Astrocyte of the hippocampus (primary cell): Measurements from ENCODE around the gene CRX.
A peak's percentile ranks its signal among the peaks of the same experiment; 100 is the strongest.
"Not testable (repeated sequence)": the region's sequence is repeated elsewhere in the genome, so short reads cannot be mapped to it uniquely, and the experiment has no call there.

ENCODE experiments used
- DNase-seq: peaks from one replicate; pipeline ENCODE4 v3.0.0; 2011; ENCODE audit warnings: low read depth, low spot score

CRX gene

DNA sequence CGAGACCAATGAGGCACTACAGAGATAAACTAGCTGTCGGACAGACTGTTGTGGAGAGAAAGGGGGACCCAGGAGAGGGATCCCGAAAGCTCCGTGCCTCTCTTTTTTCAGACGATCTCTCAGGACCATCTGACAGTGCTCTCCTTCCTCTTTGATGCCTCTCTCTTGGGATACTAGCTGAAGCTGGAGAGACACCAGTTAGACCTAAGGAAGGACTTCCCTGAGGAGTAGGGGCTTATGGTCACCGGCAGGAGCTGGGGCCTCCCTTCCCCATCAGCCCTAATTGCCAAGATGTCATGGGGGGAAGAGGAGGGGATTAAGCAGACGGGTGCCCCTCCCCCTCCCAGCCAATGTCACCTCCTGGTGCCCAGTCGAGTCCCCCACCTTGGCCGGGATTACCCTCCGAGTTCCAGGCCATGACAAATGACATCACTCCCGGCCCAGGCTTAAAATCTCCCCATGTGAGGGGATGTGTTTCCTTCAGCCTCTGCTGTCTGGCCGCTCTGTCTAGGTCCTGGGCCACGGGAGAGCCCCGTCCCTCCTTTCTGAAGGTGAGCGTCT, at the start of gene CRX:
CRX (plus strand) TSS at position 478 of the 561 bp plus-strand sequence. CDS start 12,507 bp downstream, outside the sequence.
- no peak for DNase-seq

DNA sequence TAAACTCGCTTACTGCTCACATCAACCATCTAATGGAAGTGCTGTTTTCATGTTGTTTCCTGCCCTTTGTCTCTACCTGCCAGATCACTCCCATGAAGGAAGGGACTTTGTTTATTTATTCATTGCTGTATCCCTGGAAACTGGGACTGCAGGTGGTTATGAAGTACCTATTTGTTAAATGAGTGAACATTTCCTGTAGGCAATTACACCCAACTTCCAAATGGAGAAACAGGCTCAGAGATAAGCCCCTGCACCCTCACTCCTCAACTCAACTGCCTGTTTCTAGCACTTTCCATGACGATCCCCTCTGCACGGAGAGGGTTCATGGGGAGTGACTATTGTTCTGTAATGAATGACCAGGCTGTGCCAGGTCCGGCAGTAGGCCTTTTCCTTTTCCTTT, 45.2 kb upstream of the CRX start:
- no peak for DNase-seq

DNA sequence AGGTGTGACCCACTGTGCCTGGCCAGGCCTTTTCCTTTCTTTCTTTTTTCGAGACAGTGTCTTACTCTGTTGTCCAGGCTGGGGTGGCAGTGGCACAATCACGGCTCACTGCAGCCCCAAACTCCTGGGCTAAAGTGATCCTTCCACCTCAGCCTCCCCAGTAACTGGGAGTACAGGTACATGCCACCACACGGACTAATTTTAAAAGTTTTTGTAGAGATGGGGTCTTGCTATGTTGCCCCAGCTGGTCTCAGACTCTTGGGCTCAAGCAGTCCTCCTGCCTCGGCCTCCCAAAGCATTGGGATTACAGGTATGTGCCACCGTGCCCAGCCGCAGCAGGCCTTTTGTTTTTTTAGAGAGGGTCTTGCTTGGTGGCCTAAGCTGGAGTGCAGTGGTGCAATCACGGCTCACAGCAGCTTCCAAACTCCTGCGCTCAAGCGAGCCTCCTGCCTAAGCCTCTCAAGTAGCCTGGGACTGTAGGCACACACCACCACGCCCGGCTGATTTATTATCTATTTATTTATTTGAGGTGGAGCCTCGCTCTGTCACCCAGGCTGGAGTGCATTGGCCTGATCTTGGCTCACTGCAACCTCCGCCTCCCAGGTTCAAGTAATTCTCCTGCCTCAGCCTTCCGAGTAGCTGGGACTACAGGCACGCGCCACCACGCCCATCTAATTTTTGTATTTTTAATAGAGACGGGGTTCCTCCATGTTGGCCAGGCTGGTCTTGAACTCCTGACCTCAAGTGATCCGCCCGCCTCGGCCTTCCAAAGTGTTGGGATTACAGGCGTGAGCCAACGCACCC, 44.3 kb upstream of the CRX start:
- not testable (repeated sequence) for DNase-seq

DNA sequence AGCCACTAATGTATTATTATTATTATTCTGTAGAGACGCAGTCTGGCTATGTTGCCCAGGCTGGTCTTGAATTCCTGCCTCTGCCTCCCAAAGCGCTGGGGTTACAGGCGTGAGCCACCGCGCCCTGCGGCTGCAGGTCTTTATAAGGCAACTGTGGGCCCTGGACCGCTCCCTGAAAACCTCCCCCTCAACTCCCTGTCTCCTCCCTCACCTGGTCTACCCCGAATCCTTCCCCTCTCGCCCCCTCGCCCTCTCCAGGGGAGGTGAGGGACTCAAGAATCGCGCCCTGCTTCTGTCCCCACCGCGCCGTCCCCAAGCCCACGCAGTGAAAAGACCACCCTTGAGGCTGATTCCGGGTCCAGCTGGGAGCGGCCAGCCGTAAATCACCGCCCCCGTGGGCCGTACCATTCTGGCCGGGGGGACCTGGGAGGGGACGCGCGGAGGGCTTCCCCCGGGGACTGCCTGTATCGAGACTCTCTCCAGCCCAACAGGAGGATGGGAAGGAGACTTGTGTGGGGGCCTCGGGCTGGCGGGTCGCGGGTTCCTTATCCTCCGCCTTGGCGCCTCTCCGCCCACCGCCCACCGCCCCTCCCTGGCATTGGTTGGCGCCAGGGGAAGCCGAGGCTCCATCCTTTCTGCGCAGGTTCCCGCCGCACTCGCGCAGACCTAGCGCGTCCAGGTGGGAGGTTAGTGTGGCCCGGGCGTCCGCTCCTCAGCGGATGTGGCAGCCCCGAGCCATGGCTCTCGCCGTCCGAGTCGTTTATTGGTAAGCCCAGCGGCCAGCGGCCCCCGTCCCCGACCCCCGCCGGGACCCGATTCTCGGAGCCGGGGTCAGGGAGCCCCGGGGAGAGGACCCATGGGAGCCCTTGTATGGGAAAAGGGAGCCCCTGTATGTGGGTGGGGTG, 43.4 kb upstream of the CRX start, which contains the start of gene SELENOW:
SELENOW (plus strand) TSS at position 655 of the 905 bp plus-strand sequence; CDS start at position 738, 83 bp downstream.
- DNase-seq = peak; percentile 89

DNA sequence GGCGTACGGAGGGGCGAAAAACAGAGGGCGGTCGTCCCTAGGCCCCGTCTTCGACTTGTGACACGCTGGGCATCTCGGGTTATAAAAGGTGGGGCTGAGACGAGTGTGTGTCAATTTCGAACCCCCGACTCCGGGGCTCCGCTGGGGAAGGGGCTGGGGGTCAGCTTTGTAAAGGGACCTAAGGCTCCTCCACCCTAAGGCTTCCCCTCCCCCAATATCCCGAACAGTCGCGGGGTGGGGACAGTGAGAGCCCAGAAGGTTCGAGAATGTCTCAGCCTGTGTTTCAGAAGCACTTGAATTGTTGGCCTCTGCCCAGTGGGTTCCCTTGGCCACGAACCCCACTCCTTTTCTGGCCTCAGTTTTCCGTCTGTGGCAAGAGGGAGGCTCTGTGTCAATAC, 42.8 kb upstream of the CRX start:
- DNase-seq = peak; percentile 39

DNA sequence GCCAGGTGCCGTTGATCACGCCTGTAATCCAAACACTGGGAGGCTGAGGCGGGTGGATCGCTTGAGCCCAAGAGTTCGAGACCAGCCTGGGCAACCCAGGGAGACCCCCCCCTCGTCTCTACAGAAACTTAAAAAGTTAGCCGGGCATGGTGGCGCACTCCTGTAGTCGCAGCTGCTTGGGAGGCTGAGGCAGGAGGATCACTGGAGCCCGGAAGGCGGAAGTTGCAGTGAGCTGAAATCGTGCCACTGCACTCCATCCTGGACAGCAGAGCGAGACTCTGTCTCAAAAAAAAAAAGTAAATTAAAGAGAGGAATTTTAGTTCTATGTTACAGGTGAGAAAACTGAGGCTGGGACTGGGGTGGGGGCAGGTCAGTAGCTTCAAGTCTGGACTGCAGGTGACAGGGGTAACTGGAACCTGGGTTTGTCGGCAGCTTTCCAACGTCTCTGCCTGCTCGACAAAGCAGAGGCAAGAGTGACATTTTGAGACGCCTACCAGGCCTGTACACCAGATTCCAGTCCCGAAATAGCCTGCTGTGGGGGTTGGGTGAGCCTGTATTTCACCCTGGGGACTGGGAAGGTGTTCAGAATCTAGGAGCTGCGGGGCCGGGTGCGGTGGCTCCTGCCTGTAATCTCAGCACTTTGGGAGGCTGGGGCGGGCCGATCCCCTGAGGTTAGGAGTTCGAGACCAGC, 42.1 kb upstream of the CRX start:
- DNase-seq = no peak

DNA sequence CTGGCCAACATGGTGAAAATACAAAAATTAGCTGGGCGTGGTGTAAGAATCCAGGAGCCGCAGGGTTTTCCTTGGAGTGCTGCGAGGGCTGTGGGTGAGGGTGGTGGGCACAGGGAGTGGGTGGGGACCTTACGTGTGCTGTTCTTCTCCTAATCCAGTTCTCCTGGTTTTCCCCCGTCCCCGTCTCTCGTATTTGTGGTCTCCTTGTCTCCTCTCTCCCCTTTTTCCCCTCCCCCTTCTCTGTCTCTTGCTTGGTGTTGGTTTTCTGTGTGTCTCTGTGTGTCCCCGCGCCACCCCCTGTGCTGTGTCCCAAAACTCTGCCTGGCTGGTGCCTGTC, 41.6 kb upstream of the CRX start:
- no peak for DNase-seq

DNA sequence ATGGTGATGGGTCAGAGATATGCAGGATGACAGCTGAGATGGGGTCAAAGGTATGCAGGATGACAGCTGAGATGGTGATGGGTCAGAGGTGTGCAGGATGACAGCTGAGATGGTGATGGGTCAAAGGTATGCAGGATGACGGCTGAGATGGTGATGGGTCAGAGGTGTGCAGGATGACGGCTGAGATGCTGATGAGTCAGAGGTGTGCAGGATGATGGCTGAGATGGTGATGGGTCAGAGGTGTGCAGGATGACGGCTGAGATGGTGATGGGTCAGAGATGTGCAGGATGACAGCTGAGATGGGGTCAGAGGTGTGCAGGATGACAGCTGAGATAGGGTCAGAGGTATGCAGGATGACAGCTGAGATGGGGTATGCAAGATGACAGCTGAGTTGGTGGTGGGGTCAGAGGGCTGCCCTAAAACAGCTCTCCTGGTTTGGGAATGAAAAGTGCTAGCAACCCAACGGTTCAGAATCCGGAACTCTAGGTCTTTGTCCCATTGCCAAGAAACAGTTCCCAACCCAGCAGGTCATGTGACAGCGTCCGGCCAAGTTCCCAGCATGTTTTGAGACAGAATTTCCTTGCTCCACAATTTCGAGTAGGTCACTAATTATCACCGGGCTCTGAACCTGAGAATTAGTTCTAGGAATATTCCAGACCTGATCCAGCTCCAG, 40.0 kb upstream of the CRX start:
- no peak for DNase-seq

DNA sequence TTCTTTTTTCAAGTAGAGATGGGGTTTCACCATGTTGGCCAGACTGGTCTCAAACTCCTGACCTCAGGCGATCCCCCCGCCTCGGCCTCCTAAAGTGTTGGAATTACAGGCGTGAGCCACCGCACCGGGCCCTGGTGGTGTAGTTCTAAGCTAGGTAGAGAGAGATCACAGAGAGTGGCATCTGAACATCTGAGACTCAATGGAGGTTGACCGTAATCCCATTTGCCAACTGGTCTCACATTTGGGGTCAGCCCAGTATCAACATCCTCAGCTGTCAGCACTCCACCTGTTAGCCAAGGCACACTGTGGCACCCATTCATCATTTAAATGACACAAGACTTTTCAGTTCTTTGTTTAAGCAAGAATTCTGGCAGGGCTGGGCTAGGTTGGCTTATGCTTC, 35.2 kb upstream of the CRX start:
- DNase-seq = no peak

DNA sequence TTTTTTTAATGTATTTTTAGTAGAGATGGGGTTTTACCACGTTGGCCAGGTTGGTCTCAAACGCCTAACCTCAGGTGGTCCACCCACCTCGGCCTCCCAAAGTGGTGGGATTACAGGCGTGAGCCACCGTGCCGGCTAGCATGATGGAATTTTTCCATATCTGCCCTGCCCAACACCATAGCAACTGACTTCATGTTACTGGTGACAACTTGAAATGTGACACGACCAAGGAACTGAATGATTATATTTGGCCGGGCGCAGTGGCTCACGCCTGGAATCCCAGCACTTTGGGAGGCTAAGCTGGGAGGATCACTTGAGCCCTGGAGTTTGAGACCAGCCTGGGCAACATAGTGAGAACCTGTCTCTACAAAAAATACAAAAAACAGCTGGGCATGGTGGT, 34.4 kb upstream of the CRX start:
- not testable (repeated sequence) for DNase-seq

DNA sequence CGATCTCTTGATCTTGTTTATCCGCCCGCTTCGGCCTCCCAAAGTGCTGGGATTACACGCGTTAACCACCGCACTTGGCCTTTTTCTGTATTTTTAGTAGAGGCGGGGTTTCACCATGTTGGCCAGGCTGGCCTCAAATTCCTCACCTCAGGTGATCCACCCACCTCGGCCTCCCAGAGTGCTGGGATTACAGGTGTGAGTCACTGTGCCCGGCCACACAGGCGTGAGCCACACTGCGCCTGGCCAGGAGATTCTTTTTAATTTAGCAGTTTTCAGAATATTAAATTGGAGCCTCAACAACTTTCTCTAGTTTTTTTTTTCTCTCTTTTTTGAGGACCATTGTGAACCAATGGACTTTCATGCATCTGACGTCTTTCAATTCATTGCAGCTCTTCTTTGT, 31.9 kb upstream of the CRX start:
- DNase-seq = not testable (repeated sequence)

DNA sequence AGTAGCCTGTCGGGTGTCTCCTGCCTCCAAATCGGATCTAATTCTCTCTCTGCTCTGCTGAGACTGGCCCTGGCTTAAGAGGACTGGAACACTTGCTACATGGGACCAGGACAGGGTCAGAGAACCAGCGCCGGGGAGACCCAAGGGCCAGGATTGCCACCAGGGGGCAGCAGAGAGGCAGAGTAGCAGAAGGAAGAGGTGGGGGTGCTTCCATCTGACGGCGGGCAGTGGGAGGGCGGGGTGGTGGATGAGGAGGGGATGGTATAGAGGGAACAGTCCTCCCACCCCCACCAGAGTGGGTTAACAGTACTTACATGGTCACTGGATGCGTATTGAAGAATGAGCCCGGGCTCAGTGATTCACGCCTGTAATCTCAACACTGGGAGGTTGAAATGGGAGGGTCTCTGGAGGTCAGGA, 31.3 kb upstream of the CRX start:
- peak; percentile 84 for DNase-seq

DNA sequence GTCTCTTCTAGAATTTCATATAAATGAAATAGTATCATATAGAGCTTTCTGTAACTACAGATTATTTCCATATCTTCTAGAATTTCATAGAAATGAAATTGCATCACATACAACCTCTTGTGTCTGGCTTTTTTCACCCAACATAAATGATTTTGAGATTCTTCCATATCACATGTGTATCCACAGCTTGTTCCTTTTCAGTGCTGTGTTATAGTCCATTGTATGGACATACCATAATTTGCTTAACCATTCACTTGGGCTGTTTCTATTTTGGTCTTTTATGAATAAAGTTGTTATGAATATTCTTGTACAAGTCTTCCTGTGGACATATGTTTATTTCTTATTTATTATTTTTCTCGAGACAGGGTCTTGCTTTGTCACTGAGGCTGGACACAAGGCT, 29.1 kb upstream of the CRX start:
- DNase-seq = no peak

DNA sequence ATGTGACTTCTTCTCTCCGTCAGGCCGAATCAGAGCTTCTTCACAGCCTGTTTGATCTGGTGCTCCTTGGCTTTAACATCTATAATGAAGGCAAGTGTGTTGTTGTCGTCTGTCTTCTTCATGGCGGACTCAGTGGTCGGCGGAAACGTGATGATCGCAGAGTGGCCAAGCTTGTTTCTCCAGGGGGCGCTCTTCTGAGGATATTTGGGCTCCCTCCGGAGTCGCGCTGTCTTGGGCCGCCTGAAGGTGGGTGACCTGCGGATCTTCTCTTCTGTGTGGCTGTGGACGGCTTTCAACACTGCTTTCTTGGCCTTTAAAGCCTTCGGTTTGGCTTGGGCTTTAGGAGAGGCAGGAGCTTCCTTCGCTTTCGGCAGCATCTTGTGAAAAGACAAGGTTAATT, 27.2 kb upstream of the CRX start:
- no peak for DNase-seq

DNA sequence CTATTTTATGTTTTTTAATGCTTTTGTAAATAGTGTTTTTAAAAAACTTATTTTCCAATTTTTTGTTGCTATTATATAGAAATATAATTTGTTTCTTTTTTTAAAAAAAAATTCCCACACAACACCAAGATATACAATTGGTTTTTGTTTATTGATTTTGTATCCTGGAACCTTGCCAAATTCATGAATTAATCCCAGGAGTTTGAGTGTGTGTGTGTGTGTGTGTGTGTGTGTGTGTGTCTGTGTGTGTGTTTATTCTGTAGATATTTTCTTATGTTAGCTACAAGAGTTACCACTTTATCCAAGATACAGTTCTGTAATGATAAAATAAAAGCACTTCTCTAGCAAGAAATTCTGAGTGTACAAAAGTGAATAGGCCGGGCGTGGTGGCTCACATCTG, 25.0 kb upstream of the CRX start:
- no peak for DNase-seq

DNA sequence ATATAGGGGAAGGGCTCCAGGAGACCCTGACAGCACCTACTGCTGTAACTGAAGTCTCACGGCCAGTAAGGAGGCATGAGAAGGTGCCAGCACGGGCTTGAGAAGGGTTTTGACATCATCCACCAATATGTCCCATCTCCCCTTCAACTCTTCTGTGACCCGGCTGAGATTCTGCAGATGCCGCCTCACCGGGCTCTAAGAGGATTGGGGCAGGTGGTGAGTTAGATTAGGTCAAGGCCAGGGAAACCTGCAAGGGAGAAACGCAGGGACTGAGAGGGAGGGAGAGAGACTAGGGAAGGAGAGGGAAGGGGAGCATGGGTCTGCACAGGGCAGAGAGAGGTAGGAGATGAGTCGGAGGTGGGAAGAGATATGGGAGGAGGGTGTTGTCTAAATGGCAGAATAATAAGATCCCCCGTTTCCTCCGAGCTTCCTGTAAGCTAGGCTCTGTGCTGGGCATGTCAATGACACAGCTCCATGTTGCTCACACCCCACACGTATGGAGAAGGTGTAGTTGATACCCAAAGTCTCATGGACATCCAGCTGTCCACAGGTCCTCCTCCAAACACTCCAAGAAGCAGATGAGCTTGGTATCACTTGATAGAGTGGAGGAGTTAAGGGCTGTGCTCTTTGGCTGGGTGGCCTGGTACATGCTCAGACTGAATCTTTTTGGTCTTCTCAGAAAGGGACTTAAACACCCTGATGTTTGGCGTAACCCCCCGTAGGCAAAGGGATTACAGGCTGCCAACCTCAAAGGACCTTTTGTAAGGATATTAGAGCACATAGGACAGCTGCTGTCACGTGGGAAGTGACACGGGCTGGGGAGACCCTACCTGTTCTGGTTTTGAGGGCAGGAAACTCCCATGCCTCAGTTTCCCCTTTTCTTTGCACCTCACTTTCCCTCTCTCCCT, 23.5 kb upstream of the CRX start:
- no peak for DNase-seq

DNA sequence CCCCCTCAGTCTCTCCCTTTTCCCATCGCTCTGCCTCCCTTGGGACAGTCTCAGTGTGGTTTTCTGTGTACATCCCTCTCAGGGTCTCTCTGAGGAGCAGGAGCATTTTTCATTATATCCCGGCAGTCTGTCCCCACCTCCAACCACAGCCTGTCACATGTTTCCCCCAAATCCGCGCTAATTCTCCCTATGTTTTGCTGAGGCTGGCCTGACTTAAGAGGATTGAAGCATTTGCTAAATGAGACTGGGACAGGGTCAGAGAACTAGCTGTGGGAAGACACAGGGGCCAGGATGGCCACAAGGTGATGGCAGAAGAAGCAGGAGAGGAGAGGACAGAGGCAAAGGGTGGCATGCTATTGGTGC, 22.9 kb upstream of the CRX start:
- no peak for DNase-seq

DNA sequence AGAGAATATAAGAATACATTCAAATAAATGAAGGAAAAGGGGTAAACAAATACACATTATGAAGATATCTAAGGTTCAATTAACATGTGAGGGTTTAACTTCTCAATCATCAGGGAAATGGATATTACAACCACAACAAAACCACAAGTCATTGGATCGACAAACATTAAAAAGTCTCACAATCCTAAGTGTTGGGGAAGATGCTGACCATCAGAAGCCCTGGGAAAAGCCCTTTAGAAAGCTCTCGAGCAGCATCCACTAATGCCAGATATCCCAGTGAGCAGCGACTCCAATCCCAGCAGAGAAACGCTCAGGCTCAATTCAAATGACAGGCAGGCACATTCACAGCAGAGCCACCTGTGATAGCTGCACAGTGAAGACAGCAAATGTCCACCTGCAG, 20.5 kb upstream of the CRX start:
- no peak for DNase-seq

DNA sequence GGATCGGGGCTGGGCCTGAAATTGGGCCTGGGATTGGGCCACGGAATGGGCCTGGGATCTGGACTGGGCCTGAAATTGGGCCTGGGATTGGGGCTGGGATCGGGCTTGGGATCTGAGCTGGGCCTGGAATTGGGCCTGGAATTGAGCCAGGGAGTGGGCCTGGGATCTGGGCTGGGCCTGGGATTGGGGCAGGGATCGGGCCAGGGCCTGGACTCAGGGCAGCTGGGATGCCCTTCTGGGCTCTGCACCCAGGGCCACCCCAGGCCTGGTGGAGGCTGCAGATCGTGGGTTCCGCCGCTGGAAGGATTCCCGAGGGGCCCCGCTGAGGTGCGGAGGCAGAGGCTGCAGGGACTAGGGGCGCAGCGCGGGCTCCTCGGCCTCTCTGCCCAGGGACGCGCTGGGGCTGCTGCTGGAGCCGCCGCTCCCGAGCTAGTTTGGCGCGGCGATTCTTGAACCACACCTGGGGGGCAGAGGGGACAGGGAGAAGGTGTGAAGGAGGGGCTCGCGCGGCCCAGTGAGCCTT, 19.2 kb upstream of the CRX start:
- DNase-seq = no peak

DNA sequence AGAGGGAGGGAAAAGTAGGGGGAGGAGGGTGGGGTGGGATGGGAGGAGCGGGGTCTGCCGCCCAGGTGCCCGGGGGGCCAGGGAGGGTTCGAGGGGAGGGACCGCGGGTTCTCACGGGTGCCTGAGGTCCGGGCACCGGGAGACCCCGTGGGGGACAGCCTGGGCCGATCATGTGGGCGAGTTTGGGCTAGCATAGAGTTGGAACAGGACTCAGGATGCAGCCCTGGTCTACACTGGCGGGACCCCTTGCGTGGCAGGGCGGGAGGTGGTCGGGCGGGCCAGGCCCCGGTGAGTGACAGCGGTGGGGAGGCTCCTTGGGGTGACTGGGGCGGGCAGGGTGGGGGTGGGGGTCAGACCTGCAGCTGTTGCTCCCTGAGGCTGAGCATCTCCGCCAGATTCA, 18.6 kb upstream of the CRX start:
- DNase-seq = not testable (repeated sequence)
